Endothelial cell of umbilical vein (primary cell): ENCODE measurements around the gene ATG14.
"Not testable (repeated sequence)": the region's sequence is repeated elsewhere in the genome, so short reads cannot be mapped to it uniquely, and the experiment has no call there.

Experiments
- FOS ChIP-seq: IDR thresholded peaks from 2 replicates; pipeline ENCODE4 v1.6.1; 2011; ENCODE audit warnings: mild to moderate bottlenecking, low read length, moderate library complexity, borderline replicate concordance; ENCODE audit not compliant: insufficient read depth
- POLR2A ChIP-seq: IDR thresholded peaks from 2 replicates; pipeline ENCODE4 v1.6.1; 2012; ENCODE audit warnings: low read depth, mild to moderate bottlenecking, control low read depth, low read length
- TF ChIP-seq, protein P1 (sequence below), 2 donors: IDR thresholded peaks; 1 replicate in 1 of 2; 2 replicates in 1 of 2; pipeline ENCODE4 v1.5.1; 2011; ENCODE audit warnings: low read length in 2 of 2, mild to moderate bottlenecking in 2 of 2, moderate library complexity in 2 of 2, control low read depth in 1 of 2, inconsistent platforms in 1 of 2, low read depth in 1 of 2; ENCODE audit not compliant: insufficient read depth in 1 of 2; ENCODE audit errors: extremely low read depth in 1 of 2

DNA sequence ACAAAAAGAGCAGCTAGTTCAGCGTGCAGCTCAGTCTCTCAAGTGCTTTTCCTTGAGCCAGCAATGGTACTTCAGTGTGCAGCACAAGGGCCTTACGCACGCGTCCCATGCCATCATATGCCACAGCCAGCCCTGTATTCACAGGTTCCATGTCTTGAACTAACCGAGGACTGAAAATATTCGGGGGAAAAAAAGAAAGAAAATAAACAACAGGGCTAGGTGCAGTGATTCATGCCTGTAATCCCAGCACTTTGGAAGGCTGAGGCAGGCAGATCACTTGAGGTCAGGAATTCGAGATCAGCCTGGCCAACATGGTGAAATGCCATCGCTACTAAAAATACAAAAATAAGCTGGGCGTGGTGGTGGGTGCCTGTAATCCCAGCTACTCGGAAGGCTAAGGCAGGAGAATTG lies 28.6 kb downstream of the ATG14 start:
- TF ChIP-seq FOS, POLR2A: not testable (repeated sequence)
- TF ChIP-seq, protein P1, sequence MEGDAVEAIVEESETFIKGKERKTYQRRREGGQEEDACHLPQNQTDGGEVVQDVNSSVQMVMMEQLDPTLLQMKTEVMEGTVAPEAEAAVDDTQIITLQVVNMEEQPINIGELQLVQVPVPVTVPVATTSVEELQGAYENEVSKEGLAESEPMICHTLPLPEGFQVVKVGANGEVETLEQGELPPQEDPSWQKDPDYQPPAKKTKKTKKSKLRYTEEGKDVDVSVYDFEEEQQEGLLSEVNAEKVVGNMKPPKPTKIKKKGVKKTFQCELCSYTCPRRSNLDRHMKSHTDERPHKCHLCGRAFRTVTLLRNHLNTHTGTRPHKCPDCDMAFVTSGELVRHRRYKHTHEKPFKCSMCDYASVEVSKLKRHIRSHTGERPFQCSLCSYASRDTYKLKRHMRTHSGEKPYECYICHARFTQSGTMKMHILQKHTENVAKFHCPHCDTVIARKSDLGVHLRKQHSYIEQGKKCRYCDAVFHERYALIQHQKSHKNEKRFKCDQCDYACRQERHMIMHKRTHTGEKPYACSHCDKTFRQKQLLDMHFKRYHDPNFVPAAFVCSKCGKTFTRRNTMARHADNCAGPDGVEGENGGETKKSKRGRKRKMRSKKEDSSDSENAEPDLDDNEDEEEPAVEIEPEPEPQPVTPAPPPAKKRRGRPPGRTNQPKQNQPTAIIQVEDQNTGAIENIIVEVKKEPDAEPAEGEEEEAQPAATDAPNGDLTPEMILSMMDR (IDR thresholded peaks at IDR 0.05; ENCODE audit: extremely low read depth in 1 of 2, insufficient read depth in 1 of 2, low read depth in 1 of 2, low read length in 2 of 2): not testable (repeated sequence)
